Uterus (tissue), 2 donors: ENCODE measurements around the gene MYZAP.

Experiments
- CTCF ChIP-seq, 4 experiments: fragments of 200-600 bp in 2 of 4; fragments of 450-650 bp in 2 of 4; sonication (generic) in 2 of 4; IDR thresholded peaks; one replicate each; pipeline ENCODE4 v1.5.1; 2016 to 2019; ENCODE audit warnings: antibody characterized with exemption in 4 of 4, mild to moderate bottlenecking in 2 of 4, moderate library complexity in 1 of 4
- POLR2A ChIP-seq, 2 donors: fragments of 450-650 bp; IDR thresholded peaks; one replicate each; pipeline ENCODE4 v1.6.1; 2016; ENCODE audit warnings: antibody characterized with exemption in 2 of 2, mild to moderate bottlenecking in 1 of 2, moderate library complexity in 1 of 2

DNA sequence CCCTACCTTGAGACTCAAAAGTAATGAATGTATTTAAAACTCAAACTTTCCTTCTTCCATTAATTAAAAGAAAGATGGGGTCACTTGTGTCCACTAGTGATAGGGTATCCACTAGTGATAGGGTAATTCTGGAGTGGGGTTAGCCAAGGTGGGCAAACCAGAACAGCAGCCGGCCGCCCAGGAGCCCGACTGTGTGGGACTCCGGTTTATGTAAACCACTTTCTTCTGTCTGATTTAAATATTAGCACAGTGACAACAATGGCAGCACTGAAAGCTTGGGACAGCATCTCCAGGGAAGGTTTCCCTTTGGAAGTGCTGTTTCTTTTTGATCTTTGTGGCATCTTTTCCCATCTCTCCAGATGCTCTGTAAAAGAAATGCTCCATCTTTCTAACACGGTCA, 722 bp downstream of the MYZAP start:
- TF ChIP-seq CTCF (IDR thresholded peaks at IDR 0.05), result no peak
- TF ChIP-seq POLR2A (IDR thresholded peaks at IDR 0.05), result no peak
